HG03139 (cell line): Measurements from ENCODE around the gene SERHL2.
A peak's percentile ranks its signal among the peaks of the same experiment; 100 is the strongest.
"Not testable (repeated sequence)": the region's sequence is repeated elsewhere in the genome, so short reads cannot be mapped to it uniquely, and the experiment has no call there.

Experiments
- ATAC-seq: cut with Tn5 transposase; IDR thresholded peaks from one replicate; pipeline ENCODE4 v1.9.1; 2021; ENCODE audit not compliant: unreplicated experiment

The SERHL2 gene

GRCh38 chr22:42553475-42554361 lies at the start of gene SERHL2:
Gene SERHL2, plus strand, starts transcription at chr22:42553956. Its CDS starts 65 bp downstream, at chr22:42554021.
- ATAC-seq: peak; percentile 73

GRCh38 chr22:42508327-42508974 lies 45.3 kb upstream of the SERHL2 start:
- ATAC-seq: not testable (repeated sequence)

GRCh38 chr22:42508975-42509364 lies 44.8 kb upstream of the SERHL2 start:
- not testable (repeated sequence) for ATAC-seq

GRCh38 chr22:42509548-42509947 lies 44.2 kb upstream of the SERHL2 start:
- no peak for ATAC-seq

GRCh38 chr22:42511401-42511891 lies 42.3 kb upstream of the SERHL2 start:
- no peak for ATAC-seq

GRCh38 chr22:42512273-42512990 lies 41.3 kb upstream of the SERHL2 start:
- ATAC-seq: not testable (repeated sequence)

GRCh38 chr22:42514331-42514730 lies 39.4 kb upstream of the SERHL2 start:
- not testable (repeated sequence) for ATAC-seq

- ATAC-seq: not testable (repeated sequence)
Observed at GRCh38 chr22:42515304-42515703, 38.5 kb upstream of the SERHL2 start.

- no peak for ATAC-seq
Observed at GRCh38 chr22:42515896-42516295, 37.9 kb upstream of the SERHL2 start.

- ATAC-seq: not testable (repeated sequence)
Observed at GRCh38 chr22:42517103-42517502, 36.7 kb upstream of the SERHL2 start.

GRCh38 chr22:42518638-42519524 lies 34.9 kb upstream of the SERHL2 start:
- ATAC-seq: peak; percentile 26

- ATAC-seq: peak; percentile 79
Observed at GRCh38 chr22:42519525-42520401, 34.0 kb upstream of the SERHL2 start, which contains the start of gene RRP7A. Gene RRP7A, minus strand, starts transcription at chr22:42519796. Its CDS starts 10 bp downstream, at chr22:42519786.

GRCh38 chr22:42521228-42521546 lies 32.6 kb upstream of the SERHL2 start:
- no peak for ATAC-seq

GRCh38 chr22:42522546-42522945 lies 31.2 kb upstream of the SERHL2 start:
- no peak for ATAC-seq

- no peak for ATAC-seq
Observed at GRCh38 chr22:42528591-42529307, 25.0 kb upstream of the SERHL2 start.

GRCh38 chr22:42529435-42529834 lies 24.3 kb upstream of the SERHL2 start:
- not testable (repeated sequence) for ATAC-seq

- not testable (repeated sequence) for ATAC-seq
Observed at GRCh38 chr22:42531401-42532084, 22.2 kb upstream of the SERHL2 start.

- ATAC-seq: no peak
Observed at GRCh38 chr22:42533638-42533977, 20.1 kb upstream of the SERHL2 start.
